ENCODE data around the gene CACNB4.

Gene CACNB4

DNA sequence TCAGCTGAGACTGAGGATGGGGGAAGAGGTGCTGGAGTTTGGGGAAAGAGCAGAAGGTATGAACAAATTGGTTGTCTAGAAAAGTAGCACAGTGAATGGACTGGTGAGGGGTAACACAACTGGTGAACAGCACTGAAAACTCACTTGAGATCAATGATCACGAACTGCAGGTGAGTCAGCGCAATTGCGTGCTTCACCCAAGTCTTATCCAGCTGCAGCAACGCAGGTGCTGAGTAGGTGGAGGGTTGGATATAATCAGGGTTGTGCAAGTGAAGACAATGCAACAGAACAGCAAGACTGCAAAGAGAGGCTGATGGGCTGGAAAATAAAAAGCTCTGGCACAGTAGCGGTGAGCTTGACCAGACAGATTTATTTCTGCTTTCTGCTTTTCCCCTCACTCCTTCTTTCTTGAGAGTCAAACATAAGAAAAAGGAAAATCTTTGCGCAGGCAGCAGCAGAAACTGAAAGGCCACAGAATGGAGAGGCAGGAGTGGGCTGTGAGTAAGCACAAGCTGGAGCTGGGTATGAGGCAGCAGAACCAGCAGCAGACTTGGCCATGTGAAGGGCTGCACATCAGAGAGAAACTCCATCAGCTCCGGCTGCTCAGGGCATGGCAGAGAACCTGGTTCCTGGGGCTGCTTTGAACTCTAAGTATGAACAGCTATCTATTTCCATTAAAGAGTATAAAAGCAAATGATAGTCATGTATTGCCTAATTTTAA, 171.2 kb downstream of the CACNB4 start:
- H2AFZ ChIP-seq: no peak overlapping the region
- no peak for TF ChIP-seq CTCF (IDR thresholded peaks at IDR 0.05)
- no peaks in the 10 kb centered on the region for H3K4me1 ChIP-seq
- no peak overlapping the region for H3K4me3 ChIP-seq (ENCODE audit: low read depth, low read length)
- no peaks in the 10 kb centered on the region for H3K27me3 ChIP-seq (ENCODE audit: control insufficient read depth, insufficient read depth, low read length)
- no peak overlapping the region for H3K4me2 ChIP-seq (ENCODE audit: low read length)
- no peak overlapping the region for H3K9ac ChIP-seq
- no peaks in the 10 kb centered on the region for H3K36me3 ChIP-seq (ENCODE audit: control insufficient read depth, insufficient read depth, low read length)
- H3K9me3 ChIP-seq (ENCODE audit: control insufficient read depth, low read length): no peaks in the 10 kb centered on the region
- H3K79me2 ChIP-seq: no peaks in the 10 kb centered on the region
- H3K27ac ChIP-seq: no peak overlapping the region

DNA sequence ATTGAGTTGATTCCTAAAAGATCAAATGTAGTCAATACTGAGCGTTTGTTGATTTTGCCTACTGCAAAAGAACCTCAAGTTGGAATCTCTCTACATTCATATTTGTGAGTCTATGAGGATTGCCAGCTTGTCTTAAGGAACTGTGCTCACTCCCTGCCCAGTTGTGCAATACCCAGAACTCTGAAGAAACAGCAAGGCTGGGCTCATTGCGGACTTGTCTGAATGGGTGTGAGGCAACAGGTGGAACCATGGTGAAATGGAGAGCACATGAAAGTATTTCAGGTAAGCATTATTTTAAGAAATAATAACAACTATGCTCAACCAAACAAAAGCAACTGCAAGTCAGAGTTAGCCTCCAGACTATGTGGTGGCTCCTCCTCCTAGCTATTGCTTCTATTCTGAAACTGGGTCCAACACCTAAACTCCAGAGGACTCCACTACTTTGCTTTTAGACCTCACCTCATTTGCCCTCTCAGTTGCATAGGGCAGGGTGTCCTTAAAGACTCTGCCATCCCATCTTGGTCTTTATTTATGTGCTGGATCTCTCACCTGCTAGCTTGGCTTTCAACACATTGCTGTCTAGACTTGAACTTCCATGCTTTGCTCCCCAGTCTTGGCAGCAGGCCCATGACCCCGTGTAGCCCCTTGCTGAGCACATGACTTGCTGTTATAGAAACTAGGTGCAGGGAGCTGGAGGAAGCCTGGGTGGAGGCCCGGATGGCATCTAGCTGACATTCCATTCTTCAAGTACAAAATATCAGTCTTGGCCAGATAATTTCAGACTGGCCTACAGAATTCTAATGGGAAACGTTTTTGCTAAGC, 175.8 kb downstream of the CACNB4 start:
- no peak overlapping the region for H2AFZ ChIP-seq
- H3K4me1 ChIP-seq: no peaks in the 10 kb centered on the region
- no peaks in the 10 kb centered on the region for H3K79me2 ChIP-seq
- no peaks in the 10 kb centered on the region for H3K36me3 ChIP-seq (ENCODE audit: control insufficient read depth, insufficient read depth, low read length)
- no peak overlapping the region for H3K27ac ChIP-seq
- H3K4me2 ChIP-seq (ENCODE audit: low read length): no peak overlapping the region
- H3K9me3 ChIP-seq (ENCODE audit: control insufficient read depth, low read length): no peaks in the 10 kb centered on the region
- no peaks in the 10 kb centered on the region for H3K27me3 ChIP-seq (ENCODE audit: control insufficient read depth, insufficient read depth, low read length)
- no peak for TF ChIP-seq CTCF (IDR thresholded peaks at IDR 0.05)
- no peak overlapping the region for H3K4me3 ChIP-seq (ENCODE audit: low read depth, low read length)
- H3K9ac ChIP-seq: no peak overlapping the region

GRCh38 chr2:151919786-151920185, 179.1 kb downstream of the CACNB4 start:
- Histone ChIP-seq H3K4me1 (no peaks in the 10 kb centered on the region), H2AFZ (no peak overlapping the region), H3K79me2 (no peaks in the 10 kb centered on the region), H3K4me2 (ENCODE audit: low read length) (no peak overlapping the region), H3K36me3 (ENCODE audit: control insufficient read depth, insufficient read depth, low read length) (no peaks in the 10 kb centered on the region), H3K4me3 (ENCODE audit: low read depth, low read length) (no peak overlapping the region), H3K27me3 (ENCODE audit: control insufficient read depth, insufficient read depth, low read length) (no peaks in the 10 kb centered on the region), H3K27ac (no peak overlapping the region), H3K9me3 (ENCODE audit: control insufficient read depth, low read length) (no peaks in the 10 kb centered on the region), H3K9ac (no peak overlapping the region)
- TF ChIP-seq CTCF (IDR thresholded peaks at IDR 0.05): no peak

DNA sequence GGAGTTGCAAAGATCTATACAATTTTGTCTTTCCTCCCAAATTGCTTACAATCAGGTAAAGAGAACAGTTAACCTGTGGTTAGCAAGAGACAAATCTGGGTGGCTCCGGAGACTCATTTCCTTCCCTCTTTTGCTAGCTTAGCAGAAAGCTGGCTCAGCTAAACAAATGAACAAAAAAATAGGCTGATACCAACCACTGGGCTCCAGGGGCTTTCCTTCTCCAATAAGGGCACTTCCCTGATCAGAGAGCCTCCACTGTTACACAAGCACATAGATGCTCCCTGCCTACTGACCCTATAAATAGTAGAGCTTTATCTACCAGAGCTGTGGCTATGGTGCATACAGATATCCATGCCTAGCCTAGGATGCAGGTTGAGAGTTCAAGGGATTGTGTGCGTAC, 180.5 kb downstream of the CACNB4 start:
- no peak for TF ChIP-seq CTCF (IDR thresholded peaks at IDR 0.05)
- H2AFZ ChIP-seq: no peak overlapping the region
- no peaks in the 10 kb centered on the region for H3K27me3 ChIP-seq (ENCODE audit: control insufficient read depth, insufficient read depth, low read length)
- no peaks in the 10 kb centered on the region for H3K9me3 ChIP-seq (ENCODE audit: control insufficient read depth, low read length)
- no peak overlapping the region for H3K4me3 ChIP-seq (ENCODE audit: low read depth, low read length)
- H3K4me1 ChIP-seq: no peaks in the 10 kb centered on the region
- no peak overlapping the region for H3K9ac ChIP-seq
- no peak overlapping the region for H3K27ac ChIP-seq
- H3K79me2 ChIP-seq: no peaks in the 10 kb centered on the region
- H3K4me2 ChIP-seq (ENCODE audit: low read length): no peak overlapping the region
- H3K36me3 ChIP-seq (ENCODE audit: control insufficient read depth, insufficient read depth, low read length): no peaks in the 10 kb centered on the region

Data from parathyroid adenoma (tissue), 2 donors.